ENCODE results near the gene PIK3R6. TPM values are rescaled to one million over a fixed set of nuclear protein-coding genes. Genes with fewer than 3 reads are reported as not detected.

PIK3R6 gene
- total RNA-seq, 1 experiment from 2014 or later = not detected

DNA sequence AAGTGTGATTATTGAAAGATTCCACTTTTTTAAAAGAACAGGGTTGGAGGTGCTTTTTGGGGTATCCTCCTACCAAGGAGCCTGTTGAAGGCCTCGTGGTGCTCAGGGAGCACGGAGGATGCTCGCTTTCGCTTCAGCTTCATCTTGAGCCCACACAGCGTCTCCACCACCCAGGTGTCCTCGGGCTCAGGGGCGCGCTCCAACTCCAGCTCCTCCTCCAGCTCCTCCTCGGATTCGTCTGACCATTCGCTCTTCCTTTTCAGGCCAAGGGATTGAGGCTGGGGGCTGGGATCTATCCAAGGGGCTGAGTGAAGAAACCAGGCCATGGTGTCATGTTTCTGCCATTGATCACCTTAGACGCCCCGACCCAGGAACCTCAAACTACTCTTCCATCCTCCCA lies 110.3 kb downstream of the PIK3R6 start:
- Histone ChIP-seq H3K56ac (ENCODE audit: insufficient read length, low read depth, low read length) (no peak overlapping the region), H2BK20ac (ENCODE audit: low read depth, low read length, poor library complexity, severe bottlenecking) (no peak overlapping the region), H3T11ph (ENCODE audit: low read length) (no peak overlapping the region), H3K27me3 (ENCODE audit: insufficient read depth, low read length) (no peaks in the 10 kb centered on the region), H4K8ac (replicated peaks; ENCODE audit: insufficient read length, low read depth, low read length) (no peak overlapping the region), H3K27ac (ENCODE audit: insufficient read length, low read depth, low read length) (no peak overlapping the region), H3K23me2 (ENCODE audit: insufficient read length, low read depth, low read length, poor library complexity, severe bottlenecking) (no peaks in the 10 kb centered on the region), H3K18ac (ENCODE audit: insufficient read length, low read depth, low read length) (no peak overlapping the region), H2BK5ac (ENCODE audit: insufficient read length, low read length) (no peak overlapping the region), H3K9ac (ENCODE audit: extremely low read depth, insufficient read length, low read length) (no peak overlapping the region), H2BK15ac (ENCODE audit: low read depth, low read length) (no peak overlapping the region), H2AFZ (ENCODE audit: low read length) (no peak overlapping the region), H2BK120ac (ENCODE audit: low read depth, low read length, poor library complexity, severe bottlenecking) (no peak overlapping the region), H2BK12ac (ENCODE audit: insufficient read length, low read depth, low read length) (no peak overlapping the region), H3K23ac (ENCODE audit: insufficient read length, low read depth, low read length) (no peak overlapping the region), H4K91ac (ENCODE audit: insufficient read length, low read depth, low read length) (no peak overlapping the region), H2AK5ac (ENCODE audit: insufficient read length, low read length) (no peak overlapping the region), H4K5ac (ENCODE audit: insufficient read length, low read depth, low read length) (no peak overlapping the region), H3K4ac (ENCODE audit: low read depth, low read length) (no peak overlapping the region), H3K9me3 (ENCODE audit: control insufficient read depth, low read depth, low read length) (no peaks in the 10 kb centered on the region), H4K20me1 (ENCODE audit: control insufficient read depth, insufficient read depth, insufficient read length) (no peaks in the 10 kb centered on the region), H3K4me2 (ENCODE audit: insufficient read depth, insufficient read length, low read length) (no peak overlapping the region), H3K79me2 (ENCODE audit: insufficient read depth, low read length) (no peaks in the 10 kb centered on the region), H3K79me1 (ENCODE audit: insufficient read depth, low read depth, low read length, poor library complexity, severe bottlenecking) (no peaks in the 10 kb centered on the region), H3K14ac (ENCODE audit: insufficient read depth, low read length) (no peak overlapping the region), H3K4me1 (ENCODE audit: insufficient read depth, low read length) (no peaks in the 10 kb centered on the region)
- TF ChIP-seq, protein P1, sequence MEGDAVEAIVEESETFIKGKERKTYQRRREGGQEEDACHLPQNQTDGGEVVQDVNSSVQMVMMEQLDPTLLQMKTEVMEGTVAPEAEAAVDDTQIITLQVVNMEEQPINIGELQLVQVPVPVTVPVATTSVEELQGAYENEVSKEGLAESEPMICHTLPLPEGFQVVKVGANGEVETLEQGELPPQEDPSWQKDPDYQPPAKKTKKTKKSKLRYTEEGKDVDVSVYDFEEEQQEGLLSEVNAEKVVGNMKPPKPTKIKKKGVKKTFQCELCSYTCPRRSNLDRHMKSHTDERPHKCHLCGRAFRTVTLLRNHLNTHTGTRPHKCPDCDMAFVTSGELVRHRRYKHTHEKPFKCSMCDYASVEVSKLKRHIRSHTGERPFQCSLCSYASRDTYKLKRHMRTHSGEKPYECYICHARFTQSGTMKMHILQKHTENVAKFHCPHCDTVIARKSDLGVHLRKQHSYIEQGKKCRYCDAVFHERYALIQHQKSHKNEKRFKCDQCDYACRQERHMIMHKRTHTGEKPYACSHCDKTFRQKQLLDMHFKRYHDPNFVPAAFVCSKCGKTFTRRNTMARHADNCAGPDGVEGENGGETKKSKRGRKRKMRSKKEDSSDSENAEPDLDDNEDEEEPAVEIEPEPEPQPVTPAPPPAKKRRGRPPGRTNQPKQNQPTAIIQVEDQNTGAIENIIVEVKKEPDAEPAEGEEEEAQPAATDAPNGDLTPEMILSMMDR (conservative IDR thresholded peaks at IDR 0.05) = no peak
- no CpG with 5 or more reads among the region's 13 CpGs for WGBS (ENCODE audit: extremely low coverage, insufficient read length, low lambda C conversion rate)
- Mint-ChIP-seq H3K4me3 (no peak overlapping the region), H3K9me3 (peaks cover 3% of the 10 kb centered on the region in 2 experiments; a peak in 2 of 5 replicates), H3K4me1 (peaks cover 10 to 12% of the 10 kb centered on the region in 2 experiments), H3K27me3 (ENCODE audit: low read depth) (peaks cover 29% of the 10 kb centered on the region), H3K27ac (no peak overlapping the region), H3K36me3 (ENCODE audit: insufficient read depth in 1 of 3, low read depth in 3 of 3) (no peaks in the 10 kb centered on the region)
- DNase-seq = no peak
